HepG2 (cell line): ENCODE measurements around the gene ARHGAP45. TPM values are rescaled to one million over a fixed set of nuclear protein-coding genes. Genes with fewer than 3 reads are reported as not detected.
A peak's percentile ranks its signal among the peaks of the same experiment; 100 is the strongest.

Source experiments
- GABPB1 ChIP-seq: IDR thresholded peaks from 2 replicates; pipeline ENCODE4 v1.6.1; 2016; ENCODE audit warnings: mild to moderate bottlenecking, missing genetic modification reagents, moderate library complexity, missing compliant biosample characterization
- HNRNPH1 ChIP-seq: fragments of 200-400 bp; formaldehyde crosslinking; optimal IDR thresholded peaks from 2 replicates; pipeline ENCODE3; 2017; ENCODE audit warnings: mild to moderate bottlenecking, low read depth, low read length
- HNRNPL ChIP-seq: fragments of 200-400 bp; formaldehyde crosslinking; IDR thresholded peaks from 2 replicates; pipeline ENCODE4 v1.6.1; 2017; ENCODE audit warnings: mild to moderate bottlenecking, low read depth, low read length
- NFIC ChIP-seq: IDR thresholded peaks from 2 replicates; pipeline ENCODE4 v1.6.1; 2012; ENCODE audit warnings: mild to moderate bottlenecking, low read length, inconsistent platforms
- PCBP1 ChIP-seq: fragments of 200-400 bp; formaldehyde crosslinking; IDR thresholded peaks from 2 replicates; pipeline ENCODE4 v1.6.1; 2017; ENCODE audit warnings: mild to moderate bottlenecking, low read depth, low read length, borderline replicate concordance
- PHF8 ChIP-seq: sonication (generic); formaldehyde crosslinking; IDR thresholded peaks from 2 replicates; pipeline ENCODE4 v1.5.0; 2020; ENCODE audit warnings: missing genetic modification reagents
- SP1 ChIP-seq, 2 experiments: fragments of 450-650 bp in 1 of 2; sonication (generic) in 1 of 2; formaldehyde crosslinking in 1 of 2; IDR thresholded peaks; 2 replicates each; pipeline versions ENCODE4 v1.4.0 to v1.6.1; 2016 to 2020; ENCODE audit warnings: missing genetic modification reagents in 1 of 2
- SP4 ChIP-seq: sonication (generic); formaldehyde crosslinking; IDR thresholded peaks from 2 replicates; pipeline ENCODE4 v1.8.1; 2023; ENCODE audit warnings: mild to moderate bottlenecking, missing genetic modification reagents
- SRSF1 ChIP-seq: fragments of 200-400 bp; formaldehyde crosslinking; optimal IDR thresholded peaks from 2 replicates; pipeline ENCODE3; 2017; ENCODE audit warnings: mild to moderate bottlenecking, low read depth, low read length, moderate library complexity
- ZNF24 ChIP-seq: fragments of 450-650 bp; IDR thresholded peaks from 2 replicates; pipeline ENCODE4 v1.6.1; 2017; ENCODE audit warnings: antibody characterized with exemption, mild to moderate bottlenecking
- ZNF251 ChIP-seq: sonication (generic); formaldehyde crosslinking; IDR thresholded peaks from 2 replicates; pipeline ENCODE4 v1.9.0; 2021; ENCODE audit warnings: mild to moderate bottlenecking, missing genetic modification reagents
- ZNF746 ChIP-seq: sonication (generic); formaldehyde crosslinking; IDR thresholded peaks from 2 replicates; pipeline ENCODE4 v1.8.0; 2022; ENCODE audit warnings: mild to moderate bottlenecking, missing genetic modification reagents
- polyA plus RNA-seq, 8 experiments: library from polyadenylated mRNA; depleted of rRNA in 3 of 8; stranded (reverse) in 7 of 8; unstranded in 1 of 8; fragments of >200 nt; fragmentation: Illumina TruSeq in 4 of 8; extraction: Trizol in 4 of 8; gene quantifications; 2 replicates each; pipeline versions ENCODE4 v1.2.1 to v1.2.3, GENCODE V29; 2011 to 2016; ENCODE audit warnings: low read depth in 4 of 8, missing spikeins in 1 of 8, mixed read lengths in 1 of 8; ENCODE audit not compliant: insufficient read depth in 1 of 8
- total RNA-seq, 5 experiments: library from RNA; depleted of rRNA; stranded (reverse); fragments of >200 nt; fragmentation: Illumina TruSeq; extraction: Trizol; gene quantifications; 2 replicates each; pipeline ENCODE4 v1.2.3, GENCODE V29; 2016; ENCODE audit warnings: low read depth in 1 of 5
- TF ChIP-seq, protein P1 (sequence below): sonication (generic); formaldehyde crosslinking; IDR thresholded peaks from 2 replicates; pipeline ENCODE4 v1.8.0; 2023; ENCODE audit warnings: mild to moderate bottlenecking, missing genetic modification reagents
- TF ChIP-seq, protein P2 (sequence below): sonication (generic); formaldehyde crosslinking; IDR thresholded peaks from 2 replicates; pipeline ENCODE4 v1.4.0; 2020; ENCODE audit warnings: missing genetic modification reagents
- TF ChIP-seq, protein P3 (sequence below): IDR thresholded peaks from 2 replicates; pipeline ENCODE4 v1.6.1; 2016; ENCODE audit warnings: low read depth, missing genetic modification reagents, missing compliant biosample characterization
- TF ChIP-seq, protein P4 (sequence below): sonication (generic); formaldehyde crosslinking; IDR thresholded peaks from 2 replicates; pipeline ENCODE4 v1.9.0; 2021; ENCODE audit warnings: mild to moderate bottlenecking, missing genetic modification reagents

Gene ARHGAP45
- total and polyA plus RNA-seq, 2 of the 13 experiments (the other 11 are each of a cell fraction or from before 2014, with no cell fraction given) = 0.84 to 32.0 TPM

DNA sequence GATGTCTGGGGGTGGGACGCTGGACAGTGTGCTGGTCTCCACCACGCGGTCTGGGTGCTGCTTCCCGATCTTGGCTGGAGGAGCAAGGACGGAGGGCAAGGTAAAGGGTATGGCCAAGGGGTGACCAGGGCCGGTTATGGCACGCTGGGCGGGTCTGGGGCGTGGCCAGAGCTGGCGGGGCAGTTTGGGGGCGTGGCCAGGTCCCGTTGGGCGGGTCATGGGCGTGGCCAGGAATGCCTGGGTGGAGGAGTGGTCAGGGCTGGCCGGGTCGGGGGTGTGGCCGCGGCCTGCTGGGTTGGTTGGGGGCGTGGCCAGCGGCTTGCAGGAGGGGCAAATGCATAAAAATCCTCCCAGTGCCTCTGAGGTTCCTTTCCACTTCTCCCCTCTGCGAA is 56.0 kb downstream of the ARHGAP45 start (continued):
- TF ChIP-seq, protein P1, sequence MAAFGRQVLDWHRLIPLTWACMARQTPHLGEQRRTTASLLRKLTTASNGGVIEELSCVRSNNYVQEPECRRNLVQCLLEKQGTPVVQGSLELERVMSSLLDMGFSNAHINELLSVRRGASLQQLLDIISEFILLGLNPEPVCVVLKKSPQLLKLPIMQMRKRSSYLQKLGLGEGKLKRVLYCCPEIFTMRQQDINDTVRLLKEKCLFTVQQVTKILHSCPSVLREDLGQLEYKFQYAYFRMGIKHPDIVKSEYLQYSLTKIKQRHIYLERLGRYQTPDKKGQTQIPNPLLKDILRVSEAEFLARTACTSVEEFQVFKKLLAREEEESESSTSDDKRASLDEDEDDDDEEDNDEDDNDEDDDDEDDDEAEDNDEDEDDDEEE (CRISPR knock-in tag) = no peak
- peak; percentile 72 for TF ChIP-seq SP4 (CRISPR knock-in tag)
- TF ChIP-seq NFIC = no peak
- TF ChIP-seq SP1 (IDR thresholded peaks at IDR 0.05) = peak; percentile 99
- peak; percentile 97 for TF ChIP-seq SP1 (CRISPR knock-in tag; IDR thresholded peaks at IDR 0.05)
- TF ChIP-seq HNRNPH1 = no peak
- no peak for TF ChIP-seq GABPB1 (CRISPR knock-in tag)
- no peak for TF ChIP-seq PHF8 (CRISPR knock-in tag)
- no peak for TF ChIP-seq ZNF746 (CRISPR knock-in tag)
- peak; percentile 51; the same call in 1 of the 2 replicates for TF ChIP-seq HNRNPL
- TF ChIP-seq PCBP1 = 0 out of 2 replicates have a peak, but pooled peaks have one; percentile 64
- TF ChIP-seq, protein P2, sequence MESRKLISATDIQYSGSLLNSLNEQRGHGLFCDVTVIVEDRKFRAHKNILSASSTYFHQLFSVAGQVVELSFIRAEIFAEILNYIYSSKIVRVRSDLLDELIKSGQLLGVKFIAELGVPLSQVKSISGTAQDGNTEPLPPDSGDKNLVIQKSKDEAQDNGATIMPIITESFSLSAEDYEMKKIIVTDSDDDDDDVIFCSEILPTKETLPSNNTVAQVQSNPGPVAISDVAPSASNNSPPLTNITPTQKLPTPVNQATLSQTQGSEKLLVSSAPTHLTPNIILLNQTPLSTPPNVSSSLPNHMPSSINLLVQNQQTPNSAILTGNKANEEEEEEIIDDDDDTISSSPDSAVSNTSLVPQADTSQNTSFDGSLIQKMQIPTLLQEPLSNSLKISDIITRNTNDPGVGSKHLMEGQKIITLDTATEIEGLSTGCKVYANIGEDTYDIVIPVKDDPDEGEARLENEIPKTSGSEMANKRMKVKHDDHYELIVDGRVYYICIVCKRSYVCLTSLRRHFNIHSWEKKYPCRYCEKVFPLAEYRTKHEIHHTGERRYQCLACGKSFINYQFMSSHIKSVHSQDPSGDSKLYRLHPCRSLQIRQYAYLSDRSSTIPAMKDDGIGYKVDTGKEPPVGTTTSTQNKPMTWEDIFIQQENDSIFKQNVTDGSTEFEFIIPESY (CRISPR knock-in tag) = peak; percentile 88; the same call in 1 of the 2 replicates
- no peak for TF ChIP-seq ZNF251 (CRISPR knock-in tag)
- TF ChIP-seq, protein P3, sequence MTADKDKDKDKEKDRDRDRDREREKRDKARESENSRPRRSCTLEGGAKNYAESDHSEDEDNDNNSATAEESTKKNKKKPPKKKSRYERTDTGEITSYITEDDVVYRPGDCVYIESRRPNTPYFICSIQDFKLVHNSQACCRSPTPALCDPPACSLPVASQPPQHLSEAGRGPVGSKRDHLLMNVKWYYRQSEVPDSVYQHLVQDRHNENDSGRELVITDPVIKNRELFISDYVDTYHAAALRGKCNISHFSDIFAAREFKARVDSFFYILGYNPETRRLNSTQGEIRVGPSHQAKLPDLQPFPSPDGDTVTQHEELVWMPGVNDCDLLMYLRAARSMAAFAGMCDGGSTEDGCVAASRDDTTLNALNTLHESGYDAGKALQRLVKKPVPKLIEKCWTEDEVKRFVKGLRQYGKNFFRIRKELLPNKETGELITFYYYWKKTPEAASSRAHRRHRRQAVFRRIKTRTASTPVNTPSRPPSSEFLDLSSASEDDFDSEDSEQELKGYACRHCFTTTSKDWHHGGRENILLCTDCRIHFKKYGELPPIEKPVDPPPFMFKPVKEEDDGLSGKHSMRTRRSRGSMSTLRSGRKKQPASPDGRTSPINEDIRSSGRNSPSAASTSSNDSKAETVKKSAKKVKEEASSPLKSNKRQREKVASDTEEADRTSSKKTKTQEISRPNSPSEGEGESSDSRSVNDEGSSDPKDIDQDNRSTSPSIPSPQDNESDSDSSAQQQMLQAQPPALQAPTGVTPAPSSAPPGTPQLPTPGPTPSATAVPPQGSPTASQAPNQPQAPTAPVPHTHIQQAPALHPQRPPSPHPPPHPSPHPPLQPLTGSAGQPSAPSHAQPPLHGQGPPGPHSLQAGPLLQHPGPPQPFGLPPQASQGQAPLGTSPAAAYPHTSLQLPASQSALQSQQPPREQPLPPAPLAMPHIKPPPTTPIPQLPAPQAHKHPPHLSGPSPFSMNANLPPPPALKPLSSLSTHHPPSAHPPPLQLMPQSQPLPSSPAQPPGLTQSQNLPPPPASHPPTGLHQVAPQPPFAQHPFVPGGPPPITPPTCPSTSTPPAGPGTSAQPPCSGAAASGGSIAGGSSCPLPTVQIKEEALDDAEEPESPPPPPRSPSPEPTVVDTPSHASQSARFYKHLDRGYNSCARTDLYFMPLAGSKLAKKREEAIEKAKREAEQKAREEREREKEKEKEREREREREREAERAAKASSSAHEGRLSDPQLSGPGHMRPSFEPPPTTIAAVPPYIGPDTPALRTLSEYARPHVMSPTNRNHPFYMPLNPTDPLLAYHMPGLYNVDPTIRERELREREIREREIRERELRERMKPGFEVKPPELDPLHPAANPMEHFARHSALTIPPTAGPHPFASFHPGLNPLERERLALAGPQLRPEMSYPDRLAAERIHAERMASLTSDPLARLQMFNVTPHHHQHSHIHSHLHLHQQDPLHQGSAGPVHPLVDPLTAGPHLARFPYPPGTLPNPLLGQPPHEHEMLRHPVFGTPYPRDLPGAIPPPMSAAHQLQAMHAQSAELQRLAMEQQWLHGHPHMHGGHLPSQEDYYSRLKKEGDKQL (CRISPR knock-in tag) = no peak
- TF ChIP-seq, protein P4, sequence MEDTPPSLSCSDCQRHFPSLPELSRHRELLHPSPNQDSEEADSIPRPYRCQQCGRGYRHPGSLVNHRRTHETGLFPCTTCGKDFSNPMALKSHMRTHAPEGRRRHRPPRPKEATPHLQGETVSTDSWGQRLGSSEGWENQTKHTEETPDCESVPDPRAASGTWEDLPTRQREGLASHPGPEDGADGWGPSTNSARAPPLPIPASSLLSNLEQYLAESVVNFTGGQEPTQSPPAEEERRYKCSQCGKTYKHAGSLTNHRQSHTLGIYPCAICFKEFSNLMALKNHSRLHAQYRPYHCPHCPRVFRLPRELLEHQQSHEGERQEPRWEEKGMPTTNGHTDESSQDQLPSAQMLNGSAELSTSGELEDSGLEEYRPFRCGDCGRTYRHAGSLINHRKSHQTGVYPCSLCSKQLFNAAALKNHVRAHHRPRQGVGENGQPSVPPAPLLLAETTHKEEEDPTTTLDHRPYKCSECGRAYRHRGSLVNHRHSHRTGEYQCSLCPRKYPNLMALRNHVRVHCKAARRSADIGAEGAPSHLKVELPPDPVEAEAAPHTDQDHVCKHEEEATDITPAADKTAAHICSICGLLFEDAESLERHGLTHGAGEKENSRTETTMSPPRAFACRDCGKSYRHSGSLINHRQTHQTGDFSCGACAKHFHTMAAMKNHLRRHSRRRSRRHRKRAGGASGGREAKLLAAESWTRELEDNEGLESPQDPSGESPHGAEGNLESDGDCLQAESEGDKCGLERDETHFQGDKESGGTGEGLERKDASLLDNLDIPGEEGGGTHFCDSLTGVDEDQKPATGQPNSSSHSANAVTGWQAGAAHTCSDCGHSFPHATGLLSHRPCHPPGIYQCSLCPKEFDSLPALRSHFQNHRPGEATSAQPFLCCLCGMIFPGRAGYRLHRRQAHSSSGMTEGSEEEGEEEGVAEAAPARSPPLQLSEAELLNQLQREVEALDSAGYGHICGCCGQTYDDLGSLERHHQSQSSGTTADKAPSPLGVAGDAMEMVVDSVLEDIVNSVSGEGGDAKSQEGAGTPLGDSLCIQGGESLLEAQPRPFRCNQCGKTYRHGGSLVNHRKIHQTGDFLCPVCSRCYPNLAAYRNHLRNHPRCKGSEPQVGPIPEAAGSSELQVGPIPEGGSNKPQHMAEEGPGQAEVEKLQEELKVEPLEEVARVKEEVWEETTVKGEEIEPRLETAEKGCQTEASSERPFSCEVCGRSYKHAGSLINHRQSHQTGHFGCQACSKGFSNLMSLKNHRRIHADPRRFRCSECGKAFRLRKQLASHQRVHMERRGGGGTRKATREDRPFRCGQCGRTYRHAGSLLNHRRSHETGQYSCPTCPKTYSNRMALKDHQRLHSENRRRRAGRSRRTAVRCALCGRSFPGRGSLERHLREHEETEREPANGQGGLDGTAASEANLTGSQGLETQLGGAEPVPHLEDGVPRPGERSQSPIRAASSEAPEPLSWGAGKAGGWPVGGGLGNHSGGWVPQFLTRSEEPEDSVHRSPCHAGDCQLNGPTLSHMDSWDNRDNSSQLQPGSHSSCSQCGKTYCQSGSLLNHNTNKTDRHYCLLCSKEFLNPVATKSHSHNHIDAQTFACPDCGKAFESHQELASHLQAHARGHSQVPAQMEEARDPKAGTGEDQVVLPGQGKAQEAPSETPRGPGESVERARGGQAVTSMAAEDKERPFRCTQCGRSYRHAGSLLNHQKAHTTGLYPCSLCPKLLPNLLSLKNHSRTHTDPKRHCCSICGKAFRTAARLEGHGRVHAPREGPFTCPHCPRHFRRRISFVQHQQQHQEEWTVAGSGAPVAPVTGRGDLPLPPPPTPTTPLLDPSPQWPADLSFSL (CRISPR knock-in tag) = no peak
- TF ChIP-seq ZNF24 = no peak
- no peak for TF ChIP-seq SRSF1
